ENCODE measurements around the gene FAM124B.

Gene FAM124B

DNA sequence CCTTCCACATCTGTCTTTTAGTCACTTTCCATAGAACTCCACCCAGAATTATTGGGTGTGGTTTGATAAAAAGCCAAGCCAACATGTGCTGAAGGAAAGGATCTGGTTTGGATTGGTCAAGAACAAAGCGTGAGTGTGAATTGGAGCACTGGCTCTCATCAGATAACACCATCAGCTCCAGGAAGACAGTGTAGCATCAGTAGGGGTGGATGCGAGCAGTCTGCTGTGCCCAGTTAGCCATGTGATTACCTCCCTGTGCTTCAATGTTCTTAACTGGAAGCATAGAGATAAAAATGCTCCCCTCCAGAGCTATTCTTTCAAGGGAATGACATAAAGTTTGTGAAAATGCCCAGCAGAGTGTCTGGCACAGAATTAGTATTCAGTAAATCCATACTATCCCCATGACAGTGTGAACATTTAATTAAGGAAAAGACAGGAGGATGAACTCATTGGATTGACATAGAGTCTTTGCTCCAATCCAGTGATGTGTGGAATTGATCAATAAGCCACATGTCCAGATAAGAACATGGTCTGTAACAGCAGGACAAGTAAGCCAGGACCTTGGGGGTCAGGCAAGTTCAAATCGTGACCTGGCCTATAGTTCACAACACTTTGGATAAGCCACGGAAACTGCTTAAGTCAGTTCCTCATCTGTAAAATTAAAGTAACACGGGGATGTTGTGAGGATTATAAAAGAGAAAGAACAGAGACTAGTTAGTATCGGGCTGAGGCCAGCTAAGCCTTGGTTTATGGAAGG lies 68.0 kb downstream of the FAM124B start:
- no peak for DNase-seq

- no peak for DNase-seq
Observed at GRCh38 chr2:224331698-224332097, 70.2 kb downstream of the FAM124B start.

DNA sequence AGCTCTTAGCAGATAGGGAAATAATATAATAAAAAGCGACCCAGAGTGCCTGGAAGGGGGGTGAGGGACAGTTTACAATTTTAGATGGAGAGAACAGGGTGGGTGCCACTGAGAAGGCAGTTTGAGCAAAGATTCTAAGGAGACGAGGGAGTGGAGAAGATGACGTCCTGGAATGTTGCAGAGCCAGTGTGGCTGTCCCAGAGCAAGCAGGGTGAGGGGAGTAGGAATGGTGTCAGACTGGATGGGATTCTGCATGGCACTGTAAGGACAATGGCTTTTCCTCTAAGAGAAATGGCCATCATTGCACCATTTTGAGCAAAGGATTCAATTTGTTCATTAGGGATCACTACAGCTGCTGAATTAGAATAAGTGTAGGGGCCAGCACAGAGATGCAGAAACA lies 73.1 kb downstream of the FAM124B start:
- no peak for DNase-seq

Measured in EL (cell line).